ENCODE results near the gene BNC2. TPM values are rescaled to one million over a fixed set of nuclear protein-coding genes. Genes with fewer than 3 reads are reported as not detected.

Gene BNC2
- total RNA-seq, 2 experiments from 2014 or later = not detected

- CTCF ChIA-PET = no interaction called here
Measured at GRCh38 chr9:16369427-16369826, 501.0 kb downstream of the BNC2 start.

GRCh38 chr9:16368237-16369087 lies 502.0 kb downstream of the BNC2 start:
- no peaks in the 10 kb centered on the region for H3K27me3 Mint-ChIP-seq
- DNase-seq (no peak), ATAC-seq (ENCODE audit: poor library complexity) (no peak)
- H3K36me3 Mint-ChIP-seq (ENCODE audit: low read depth) = no peaks in the 10 kb centered on the region
- TF ChIP-seq, protein P1, sequence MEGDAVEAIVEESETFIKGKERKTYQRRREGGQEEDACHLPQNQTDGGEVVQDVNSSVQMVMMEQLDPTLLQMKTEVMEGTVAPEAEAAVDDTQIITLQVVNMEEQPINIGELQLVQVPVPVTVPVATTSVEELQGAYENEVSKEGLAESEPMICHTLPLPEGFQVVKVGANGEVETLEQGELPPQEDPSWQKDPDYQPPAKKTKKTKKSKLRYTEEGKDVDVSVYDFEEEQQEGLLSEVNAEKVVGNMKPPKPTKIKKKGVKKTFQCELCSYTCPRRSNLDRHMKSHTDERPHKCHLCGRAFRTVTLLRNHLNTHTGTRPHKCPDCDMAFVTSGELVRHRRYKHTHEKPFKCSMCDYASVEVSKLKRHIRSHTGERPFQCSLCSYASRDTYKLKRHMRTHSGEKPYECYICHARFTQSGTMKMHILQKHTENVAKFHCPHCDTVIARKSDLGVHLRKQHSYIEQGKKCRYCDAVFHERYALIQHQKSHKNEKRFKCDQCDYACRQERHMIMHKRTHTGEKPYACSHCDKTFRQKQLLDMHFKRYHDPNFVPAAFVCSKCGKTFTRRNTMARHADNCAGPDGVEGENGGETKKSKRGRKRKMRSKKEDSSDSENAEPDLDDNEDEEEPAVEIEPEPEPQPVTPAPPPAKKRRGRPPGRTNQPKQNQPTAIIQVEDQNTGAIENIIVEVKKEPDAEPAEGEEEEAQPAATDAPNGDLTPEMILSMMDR (IDR thresholded peaks at IDR 0.05) = no peak
- no peaks in the 10 kb centered on the region for H3K4me1 Mint-ChIP-seq (ENCODE audit: low read depth)
- H3K27me3 ChIP-seq (ENCODE audit: control insufficient read depth in 1 of 2, insufficient read depth in 2 of 2, low read length in 2 of 2) = no peaks in the 10 kb centered on the region
- intact Hi-C loops (cut with DNase I, micrococcal nuclease) = no loop called here
- no peak overlapping the region for H3K27ac ChIP-seq (ENCODE audit: low read depth in 1 of 2, low read length in 2 of 2)
- H3K4me1 ChIP-seq (ENCODE audit: insufficient read depth, low read length) = no peaks in the 10 kb centered on the region
- no peak overlapping the region for H3K27ac Mint-ChIP-seq
- no peaks in the 10 kb centered on the region for H3K36me3 ChIP-seq (ENCODE audit: insufficient read depth, low read length)
- no peak overlapping the region for H3K4me3 ChIP-seq (ENCODE audit: low read length)
- ChIA-PET POLR2A (no interaction called here), CTCF (no interaction called here)
- peaks cover 2% of the 10 kb centered on the region for H3K9me3 Mint-ChIP-seq
- H3K4me3 Mint-ChIP-seq = no peak overlapping the region
- H3K9me3 ChIP-seq (ENCODE audit: control insufficient read depth in 1 of 2, insufficient read depth in 1 of 2, low read length in 2 of 2) = peaks cover 0 to 13% of the 10 kb centered on the region in 2 experiments

More at GRCh38 chr9:16369427-16369826, 501.0 kb downstream of the BNC2 start:
- peaks cover 2% of the 10 kb centered on the region for H3K9me3 Mint-ChIP-seq
- no peaks in the 10 kb centered on the region for H3K36me3 Mint-ChIP-seq (ENCODE audit: low read depth)
- Histone ChIP-seq H3K9me3 (ENCODE audit: control insufficient read depth in 1 of 2, insufficient read depth in 1 of 2, low read length in 2 of 2) (peaks cover 0 to 10% of the 10 kb centered on the region in 2 experiments), H3K27me3 (ENCODE audit: control insufficient read depth in 1 of 2, insufficient read depth in 2 of 2, low read length in 2 of 2) (no peaks in the 10 kb centered on the region), H3K27ac (ENCODE audit: low read depth in 1 of 2, low read length in 2 of 2) (no peak overlapping the region), H3K4me1 (ENCODE audit: insufficient read depth, low read length) (no peaks in the 10 kb centered on the region), H3K36me3 (ENCODE audit: insufficient read depth, low read length) (no peaks in the 10 kb centered on the region), H3K4me3 (ENCODE audit: low read length) (no peak overlapping the region)
- ATAC-seq (ENCODE audit: poor library complexity) = no peak
- no peak for DNase-seq
- no peak overlapping the region for H3K4me3 Mint-ChIP-seq
- POLR2A ChIA-PET = no interaction called here
- intact Hi-C loops (cut with DNase I, micrococcal nuclease) = no loop called here
- no peaks in the 10 kb centered on the region for H3K4me1 Mint-ChIP-seq (ENCODE audit: low read depth)
- H3K27me3 Mint-ChIP-seq = no peaks in the 10 kb centered on the region
- H3K27ac Mint-ChIP-seq = no peak overlapping the region
- TF ChIP-seq, protein P1 (IDR thresholded peaks at IDR 0.05) = no peak

DNA sequence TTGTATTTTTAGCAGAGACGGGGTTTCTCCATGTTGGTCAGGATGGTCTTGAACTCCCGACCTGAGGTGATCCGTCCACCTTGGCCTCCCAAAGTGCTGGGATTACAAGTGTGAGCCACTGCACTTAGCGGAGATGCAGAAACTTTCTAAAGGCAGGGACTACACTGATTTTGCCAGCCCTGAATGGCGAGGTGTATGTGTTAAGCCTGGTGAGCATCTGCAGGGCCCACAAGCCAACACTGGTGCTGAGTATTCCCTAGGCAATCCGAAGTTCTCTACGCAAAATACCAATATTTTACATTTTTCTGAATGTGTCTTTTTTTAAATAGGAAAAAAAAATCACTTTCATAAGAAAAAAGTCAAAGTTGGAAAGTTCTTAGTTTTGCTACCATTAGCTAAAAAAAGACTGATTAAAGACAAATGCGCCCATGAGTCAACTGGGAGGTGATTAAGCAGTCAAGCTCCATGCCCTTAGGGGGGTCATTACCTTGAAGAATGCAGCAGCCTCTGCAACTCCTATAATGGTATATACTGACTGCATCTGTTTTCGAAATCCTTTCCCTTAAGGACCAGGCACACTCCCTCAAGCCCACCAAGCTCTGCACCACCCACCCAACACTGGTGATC lies 502.8 kb downstream of the BNC2 start:
- H3K27me3 Mint-ChIP-seq = no peaks in the 10 kb centered on the region
- no peaks in the 10 kb centered on the region for H3K4me1 ChIP-seq (ENCODE audit: insufficient read depth, low read length)
- no peaks in the 10 kb centered on the region for H3K4me1 Mint-ChIP-seq (ENCODE audit: low read depth)
- H3K9me3 Mint-ChIP-seq = peaks cover 2% of the 10 kb centered on the region
- DNase-seq = no peak
- ChIA-PET POLR2A (no interaction called here), CTCF (interaction anchor here (0.7 kb wide), 1 partner anchor 723 kb away, joined by 3 read pairs; no protein-coding TSS in a partner anchor)
- TF ChIP-seq, protein P1 (IDR thresholded peaks at IDR 0.05) = no peak
- no peak overlapping the region for H3K27ac Mint-ChIP-seq
- H3K36me3 ChIP-seq (ENCODE audit: insufficient read depth, low read length) = no peaks in the 10 kb centered on the region
- intact Hi-C loops (cut with DNase I, micrococcal nuclease) = no loop called here
- H3K4me3 ChIP-seq (ENCODE audit: low read length) = no peak overlapping the region
- ATAC-seq (ENCODE audit: poor library complexity) = no peak
- no peaks in the 10 kb centered on the region for H3K36me3 Mint-ChIP-seq (ENCODE audit: low read depth)
- H3K27me3 ChIP-seq (ENCODE audit: control insufficient read depth in 1 of 2, insufficient read depth in 2 of 2, low read length in 2 of 2) = no peaks in the 10 kb centered on the region
- H3K9me3 ChIP-seq (ENCODE audit: control insufficient read depth in 1 of 2, insufficient read depth in 1 of 2, low read length in 2 of 2) = peaks cover 0 to 13% of the 10 kb centered on the region in 2 experiments
- H3K27ac ChIP-seq (ENCODE audit: low read depth in 1 of 2, low read length in 2 of 2) = no peak overlapping the region
- no peak overlapping the region for H3K4me3 Mint-ChIP-seq
